ENCODE measurements around the gene NGLY1.

- TF ChIP-seq, protein P1, sequence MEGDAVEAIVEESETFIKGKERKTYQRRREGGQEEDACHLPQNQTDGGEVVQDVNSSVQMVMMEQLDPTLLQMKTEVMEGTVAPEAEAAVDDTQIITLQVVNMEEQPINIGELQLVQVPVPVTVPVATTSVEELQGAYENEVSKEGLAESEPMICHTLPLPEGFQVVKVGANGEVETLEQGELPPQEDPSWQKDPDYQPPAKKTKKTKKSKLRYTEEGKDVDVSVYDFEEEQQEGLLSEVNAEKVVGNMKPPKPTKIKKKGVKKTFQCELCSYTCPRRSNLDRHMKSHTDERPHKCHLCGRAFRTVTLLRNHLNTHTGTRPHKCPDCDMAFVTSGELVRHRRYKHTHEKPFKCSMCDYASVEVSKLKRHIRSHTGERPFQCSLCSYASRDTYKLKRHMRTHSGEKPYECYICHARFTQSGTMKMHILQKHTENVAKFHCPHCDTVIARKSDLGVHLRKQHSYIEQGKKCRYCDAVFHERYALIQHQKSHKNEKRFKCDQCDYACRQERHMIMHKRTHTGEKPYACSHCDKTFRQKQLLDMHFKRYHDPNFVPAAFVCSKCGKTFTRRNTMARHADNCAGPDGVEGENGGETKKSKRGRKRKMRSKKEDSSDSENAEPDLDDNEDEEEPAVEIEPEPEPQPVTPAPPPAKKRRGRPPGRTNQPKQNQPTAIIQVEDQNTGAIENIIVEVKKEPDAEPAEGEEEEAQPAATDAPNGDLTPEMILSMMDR (IDR thresholded peaks at IDR 0.05), result no peak
- no peak for TF ChIP-seq POLR2A (IDR thresholded peaks at IDR 0.05)
These were observed 77.0 kb downstream of the NGLY1 start for GRCh38 chr3:25706213-25706612.
